ENCODE results near the gene CLIP3. TPM values are rescaled to one million over a fixed set of nuclear protein-coding genes. Genes with fewer than 3 reads are reported as not detected.

CLIP3 gene
- total RNA-seq, 1 donor from 2014 or later = 8.2 TPM

- H3K4me3 Mint-ChIP-seq = peak overlapping the region; percentile 88
Observed at GRCh38 chr19:35996777-35997176, 35.9 kb downstream of the CLIP3 start.

GRCh38 chr19:35995048-35995993 lies 37.4 kb downstream of the CLIP3 start, which contains the start of gene SDHAF1:
Gene SDHAF1 (plus strand): TSS chr19:35995188. CDS start chr19:35995275, 87 bp downstream.
- H3K36me3 Mint-ChIP-seq = peaks cover 3% of the 10 kb centered on the region
- Histone ChIP-seq H3K9me3 (ENCODE audit: low read depth) (no peaks in the 10 kb centered on the region), H2AFZ (replicated peaks) (peak within 1 kb of the TSS; percentile 58), H3F3A (ENCODE audit: low read depth) (peaks cover 14% of the 10 kb centered on the region), H3K79me2 (ENCODE audit: low read depth) (peaks cover 13% of the 10 kb centered on the region), H3K27me3 (peaks cover under 1% of the 10 kb centered on the region), H4K20me1 (ENCODE audit: low read depth) (peaks cover 12% of the 10 kb centered on the region), H3K27ac (no peak within 1 kb of the TSS), H3K36me3 (no peaks in the 10 kb centered on the region), H3K4me2 (peak within 1 kb of the TSS; percentile 83), H3K4me1 (no peaks in the 10 kb centered on the region), H3K4me3 (peak within 1 kb of the TSS; percentile 59), H3K9ac (no peak within 1 kb of the TSS)
- H3K4me1 Mint-ChIP-seq = peaks cover 30% of the 10 kb centered on the region
- peak; percentile 96 for DNase-seq (ENCODE audit: low spot score)
- H3K27me3 Mint-ChIP-seq (ENCODE audit: insufficient read depth, low read depth) = peaks cover 2% of the 10 kb centered on the region
- H3K4me3 Mint-ChIP-seq = peak within 1 kb of the TSS; percentile 89
- H3K9me3 Mint-ChIP-seq = no peaks in the 10 kb centered on the region
- peak; percentile 28 for TF ChIP-seq EZH2 (IDR thresholded peaks at IDR 0.05)
- no peak for TF ChIP-seq EZH2phosphoT487 (IDR thresholded peaks at IDR 0.05)
- H3K27ac Mint-ChIP-seq = peak within 1 kb of the TSS; percentile 78

More at GRCh38 chr19:35996777-35997176, 35.9 kb downstream of the CLIP3 start:
- Histone ChIP-seq H3K4me2 (peak overlapping the region; percentile 83), H4K20me1 (ENCODE audit: low read depth) (peaks cover 12% of the 10 kb centered on the region), H3K9ac (no peak overlapping the region), H3K27ac (no peak overlapping the region), H3K4me3 (no peak overlapping the region), H3K36me3 (no peaks in the 10 kb centered on the region), H3K9me3 (ENCODE audit: low read depth) (no peaks in the 10 kb centered on the region), H3F3A (ENCODE audit: low read depth) (peaks cover 14% of the 10 kb centered on the region), H2AFZ (replicated peaks) (no peak overlapping the region), H3K4me1 (no peaks in the 10 kb centered on the region), H3K79me2 (ENCODE audit: low read depth) (peaks cover 13% of the 10 kb centered on the region), H3K27me3 (no peaks in the 10 kb centered on the region)
- Mint-ChIP-seq H3K27ac (no peak overlapping the region), H3K4me1 (peaks cover 28% of the 10 kb centered on the region), H3K27me3 (ENCODE audit: insufficient read depth, low read depth) (peaks cover under 1% of the 10 kb centered on the region), H3K36me3 (peaks cover 5% of the 10 kb centered on the region), H3K9me3 (no peaks in the 10 kb centered on the region)
- no peak for DNase-seq (ENCODE audit: low spot score)
- TF ChIP-seq EZH2phosphoT487 (IDR thresholded peaks at IDR 0.05) (no peak), EZH2 (IDR thresholded peaks at IDR 0.05) (no peak)

- Histone ChIP-seq H3K4me3 (no peak overlapping the region), H4K20me1 (ENCODE audit: low read depth) (peaks cover 12% of the 10 kb centered on the region), H2AFZ (replicated peaks) (no peak overlapping the region), H3K36me3 (no peaks in the 10 kb centered on the region), H3K79me2 (ENCODE audit: low read depth) (peaks cover 13% of the 10 kb centered on the region), H3K9ac (no peak overlapping the region), H3K27ac (no peak overlapping the region), H3K9me3 (ENCODE audit: low read depth) (no peaks in the 10 kb centered on the region), H3F3A (ENCODE audit: low read depth) (peaks cover 14% of the 10 kb centered on the region), H3K27me3 (peaks cover 6% of the 10 kb centered on the region), H3K4me1 (no peaks in the 10 kb centered on the region), H3K4me2 (no peak overlapping the region)
- Mint-ChIP-seq H3K4me3 (peak overlapping the region; percentile 43), H3K27me3 (ENCODE audit: insufficient read depth, low read depth) (peaks cover 2% of the 10 kb centered on the region), H3K9me3 (no peaks in the 10 kb centered on the region), H3K4me1 (peaks cover 30% of the 10 kb centered on the region), H3K27ac (no peak overlapping the region), H3K36me3 (peaks cover 3% of the 10 kb centered on the region)
- TF ChIP-seq EZH2 (IDR thresholded peaks at IDR 0.05) (no peak), CTCF (IDR thresholded peaks at IDR 0.05) (peak; percentile 16)
- DNase-seq (ENCODE audit: low spot score) = peak; percentile 38
Observed at GRCh38 chr19:35993923-35994598, 38.6 kb downstream of the CLIP3 start.

Measured in neural progenitor cell (in vitro differentiated cells).